ENCODE data around the gene PABPC3. TPM values are rescaled to one million over a fixed set of nuclear protein-coding genes. Genes with fewer than 3 reads are reported as not detected.

The PABPC3 gene
- total and polyA plus RNA-seq, 10 of the 15 experiments (the other 5 are each of a cell fraction or from before 2014, with no cell fraction given) = 0.04 to 0.87 (median 0.28) TPM

GRCh38 chr13:25084096-25084495 is 11.8 kb upstream of the PABPC3 start:
- CTCF ChIA-PET = interaction anchor here (0.7 to 4.8 kb wide), 7 partner anchors 13 to 294 kb away, joined by 3 to 48 read pairs (median 5); no protein-coding TSS in a partner anchor
- intact Hi-C loops (cut with micrococcal nuclease; ENCODE audit: unreplicated experiment) = no loop called here
- no peak overlapping the region for H3K9ac ChIP-seq (ENCODE audit: control insufficient read depth, insufficient read depth, low read length)
- no TSS peak for BruUV-seq (replicated peaks)
- H3K4me2 ChIP-seq (ENCODE audit: control insufficient read depth, insufficient read depth) = no peak overlapping the region
- in situ Hi-C loops (cut with MboI) = loop anchor here (10.0 kb wide), 1 partner anchor 291 kb away; the partner anchor contains the start of gene ATP8A2
- DNase-seq (ENCODE audit: low read depth, low spot score) (no peak), ATAC-seq (no peak), FAIRE-seq (no peak)
- no peaks in the 10 kb centered on the region for H3K79me2 ChIP-seq (ENCODE audit: control insufficient read depth, insufficient read depth, low read length)
- no peaks in the 10 kb centered on the region; a peak in 1 of 4 replicates for H3K27me3 ChIP-seq (replicated peaks in 1 of 2; ENCODE audit: control insufficient read depth in 2 of 2, insufficient read depth in 2 of 2, low read length in 1 of 2)
- SMC1A ChIA-PET (ENCODE audit: uncharacterized antibody, unreplicated experiment) = interaction anchor here (0.8 to 1.8 kb wide), 4 partner anchors 8 to 290 kb away, joined by 3 to 8 read pairs (median 6); no protein-coding TSS in a partner anchor
- H3K36me3 ChIP-seq (ENCODE audit: control insufficient read depth in 2 of 2, insufficient read depth in 2 of 2, low read length in 1 of 2) = no peaks in the 10 kb centered on the region
- RAD21 ChIA-PET (ENCODE audit: unreplicated experiment) = interaction anchor here (0.7 to 1.5 kb wide), 2 partner anchors 30 to 292 kb away, joined by 3 to 5 read pairs; no protein-coding TSS in a partner anchor
- H3K27ac ChIP-seq (ENCODE audit: control insufficient read depth, insufficient read depth) = no peak overlapping the region
- 26% methylated on average over 1 of the region's 1 CpG for WGBS (ENCODE audit: insufficient coverage, insufficient replicate concordance, low lambda C conversion rate, missing lambda C conversion rate)
- 0 out of 2 replicates have a peak, but pooled peaks cover 3% of the 10 kb centered on the region for H3K4me1 ChIP-seq (ENCODE audit: control insufficient read depth, insufficient read depth, low read length)
- no peak overlapping the region for H3K4me3 ChIP-seq
- no peak overlapping the region for H2AFZ ChIP-seq (ENCODE audit: control insufficient read depth, low read depth, low read length)
- H3K9me3 ChIP-seq (replicated peaks; ENCODE audit: control insufficient read depth, insufficient read depth, low read length) = no peaks in the 10 kb centered on the region; the same call in 2 of the 3 replicates
- no peaks in the 10 kb centered on the region for H4K20me1 ChIP-seq (ENCODE audit: control insufficient read depth, insufficient read depth)
- POLR2A ChIA-PET = no interaction called here
- TF ChIP-seq RELA (IDR thresholded peaks at IDR 0.05; ENCODE audit: borderline replicate concordance, partially characterized antibody) (no peak), TCF7 (IDR thresholded peaks at IDR 0.05; ENCODE audit: borderline replicate concordance) (no peak), TBL1XR1 (IDR thresholded peaks at IDR 0.05; ENCODE audit: low read depth, low read length) (no peak), NFIC (IDR thresholded peaks at IDR 0.05; ENCODE audit: low read depth, low read length) (no peak), MTA2 (IDR thresholded peaks at IDR 0.05; ENCODE audit: low read depth) (no peak), SMARCA5 (IDR thresholded peaks at IDR 0.05) (no peak), CUX1 (IDR thresholded peaks at IDR 0.05; ENCODE audit: insufficient replicate concordance, low read depth, low read length) (no peak), MLLT1 (IDR thresholded peaks at IDR 0.05) (no peak), KLF5 (IDR thresholded peaks at IDR 0.05; ENCODE audit: partially characterized antibody) (no peak), ZBED1 (IDR thresholded peaks at IDR 0.05; ENCODE audit: borderline replicate concordance) (no peak)
- TF ChIP-seq, protein P1, sequence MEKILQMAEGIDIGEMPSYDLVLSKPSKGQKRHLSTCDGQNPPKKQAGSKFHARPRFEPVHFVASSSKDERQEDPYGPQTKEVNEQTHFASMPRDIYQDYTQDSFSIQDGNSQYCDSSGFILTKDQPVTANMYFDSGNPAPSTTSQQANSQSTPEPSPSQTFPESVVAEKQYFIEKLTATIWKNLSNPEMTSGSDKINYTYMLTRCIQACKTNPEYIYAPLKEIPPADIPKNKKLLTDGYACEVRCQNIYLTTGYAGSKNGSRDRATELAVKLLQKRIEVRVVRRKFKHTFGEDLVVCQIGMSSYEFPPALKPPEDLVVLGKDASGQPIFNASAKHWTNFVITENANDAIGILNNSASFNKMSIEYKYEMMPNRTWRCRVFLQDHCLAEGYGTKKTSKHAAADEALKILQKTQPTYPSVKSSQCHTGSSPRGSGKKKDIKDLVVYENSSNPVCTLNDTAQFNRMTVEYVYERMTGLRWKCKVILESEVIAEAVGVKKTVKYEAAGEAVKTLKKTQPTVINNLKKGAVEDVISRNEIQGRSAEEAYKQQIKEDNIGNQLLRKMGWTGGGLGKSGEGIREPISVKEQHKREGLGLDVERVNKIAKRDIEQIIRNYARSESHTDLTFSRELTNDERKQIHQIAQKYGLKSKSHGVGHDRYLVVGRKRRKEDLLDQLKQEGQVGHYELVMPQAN (conservative IDR thresholded peaks at IDR 0.05) = no peak
- TF ChIP-seq, protein P2, sequence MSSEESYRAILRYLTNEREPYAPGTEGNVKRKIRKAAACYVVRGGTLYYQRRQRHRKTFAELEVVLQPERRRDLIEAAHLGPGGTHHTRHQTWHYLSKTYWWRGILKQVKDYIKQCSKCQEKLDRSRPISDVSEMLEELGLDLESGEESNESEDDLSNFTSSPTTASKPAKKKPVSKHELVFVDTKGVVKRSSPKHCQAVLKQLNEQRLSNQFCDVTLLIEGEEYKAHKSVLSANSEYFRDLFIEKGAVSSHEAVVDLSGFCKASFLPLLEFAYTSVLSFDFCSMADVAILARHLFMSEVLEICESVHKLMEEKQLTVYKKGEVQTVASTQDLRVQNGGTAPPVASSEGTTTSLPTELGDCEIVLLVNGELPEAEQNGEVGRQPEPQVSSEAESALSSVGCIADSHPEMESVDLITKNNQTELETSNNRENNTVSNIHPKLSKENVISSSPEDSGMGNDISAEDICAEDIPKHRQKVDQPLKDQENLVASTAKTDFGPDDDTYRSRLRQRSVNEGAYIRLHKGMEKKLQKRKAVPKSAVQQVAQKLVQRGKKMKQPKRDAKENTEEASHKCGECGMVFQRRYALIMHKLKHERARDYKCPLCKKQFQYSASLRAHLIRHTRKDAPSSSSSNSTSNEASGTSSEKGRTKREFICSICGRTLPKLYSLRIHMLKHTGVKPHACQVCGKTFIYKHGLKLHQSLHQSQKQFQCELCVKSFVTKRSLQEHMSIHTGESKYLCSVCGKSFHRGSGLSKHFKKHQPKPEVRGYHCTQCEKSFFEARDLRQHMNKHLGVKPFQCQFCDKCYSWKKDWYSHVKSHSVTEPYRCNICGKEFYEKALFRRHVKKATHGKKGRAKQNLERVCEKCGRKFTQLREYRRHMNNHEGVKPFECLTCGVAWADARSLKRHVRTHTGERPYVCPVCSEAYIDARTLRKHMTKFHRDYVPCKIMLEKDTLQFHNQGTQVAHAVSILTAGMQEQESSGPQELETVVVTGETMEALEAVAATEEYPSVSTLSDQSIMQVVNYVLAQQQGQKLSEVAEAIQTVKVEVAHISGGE (CRISPR knock-in tag; IDR thresholded peaks at IDR 0.05) = no peak

Data from GM12878 (cell line).